Liver (tissue), 3 donors: Measurements from ENCODE around the gene NUDT16.

ENCODE experiments used
- JUND ChIP-seq, 2 donors: IDR thresholded peaks; 2 replicates each; pipeline ENCODE4 v1.6.1; 2016; ENCODE audit warnings: antibody characterized with exemption in 2 of 2
- RAD21 ChIP-seq, 2 donors: IDR thresholded peaks; 2 replicates each; pipeline ENCODE4 v1.6.1; 2016; ENCODE audit warnings: antibody characterized with exemption in 2 of 2, mild to moderate bottlenecking in 2 of 2
- TF ChIP-seq, protein P1 (sequence below): fragments of 150-350 bp; IDR thresholded peaks from 2 replicates; pipeline ENCODE4 v1.5.1; 2017; ENCODE audit warnings: improper control_type of control experiment, low read depth, low read length; ENCODE audit not compliant: missing input control
- TF ChIP-seq, protein P2 (sequence below): IDR thresholded peaks from 2 replicates; pipeline ENCODE4 v1.6.1; 2016; ENCODE audit warnings: antibody characterized with exemption, mild to moderate bottlenecking
- donor health status: healthy.
- donor health status: healthy.

DNA sequence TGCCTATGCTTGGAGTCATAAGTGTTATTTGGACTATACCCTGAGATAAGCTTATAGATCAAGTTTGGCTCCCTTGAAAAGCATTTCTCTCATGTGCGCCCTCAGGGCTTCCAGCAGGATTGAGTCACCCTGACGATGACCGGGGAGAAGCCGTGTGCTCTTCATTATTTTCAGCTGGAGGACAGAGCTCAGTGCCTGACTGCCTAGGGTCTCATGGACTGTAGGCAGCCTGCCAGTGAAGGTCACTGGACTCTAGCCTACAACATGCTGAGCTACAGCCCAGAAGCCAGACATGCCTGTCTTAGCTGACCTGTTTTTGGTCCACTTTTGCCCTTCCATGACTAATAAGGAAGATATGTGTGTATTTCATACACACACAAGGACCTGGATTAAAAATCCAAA is 31.6 kb upstream of the NUDT16 start:
- TF ChIP-seq RAD21 (IDR thresholded peaks at IDR 0.05) (peak in 1 of 2 donors; percentile 5), JUND (IDR thresholded peaks at IDR 0.05) (peak; percentile 64 to 70)
- TF ChIP-seq, protein P1, sequence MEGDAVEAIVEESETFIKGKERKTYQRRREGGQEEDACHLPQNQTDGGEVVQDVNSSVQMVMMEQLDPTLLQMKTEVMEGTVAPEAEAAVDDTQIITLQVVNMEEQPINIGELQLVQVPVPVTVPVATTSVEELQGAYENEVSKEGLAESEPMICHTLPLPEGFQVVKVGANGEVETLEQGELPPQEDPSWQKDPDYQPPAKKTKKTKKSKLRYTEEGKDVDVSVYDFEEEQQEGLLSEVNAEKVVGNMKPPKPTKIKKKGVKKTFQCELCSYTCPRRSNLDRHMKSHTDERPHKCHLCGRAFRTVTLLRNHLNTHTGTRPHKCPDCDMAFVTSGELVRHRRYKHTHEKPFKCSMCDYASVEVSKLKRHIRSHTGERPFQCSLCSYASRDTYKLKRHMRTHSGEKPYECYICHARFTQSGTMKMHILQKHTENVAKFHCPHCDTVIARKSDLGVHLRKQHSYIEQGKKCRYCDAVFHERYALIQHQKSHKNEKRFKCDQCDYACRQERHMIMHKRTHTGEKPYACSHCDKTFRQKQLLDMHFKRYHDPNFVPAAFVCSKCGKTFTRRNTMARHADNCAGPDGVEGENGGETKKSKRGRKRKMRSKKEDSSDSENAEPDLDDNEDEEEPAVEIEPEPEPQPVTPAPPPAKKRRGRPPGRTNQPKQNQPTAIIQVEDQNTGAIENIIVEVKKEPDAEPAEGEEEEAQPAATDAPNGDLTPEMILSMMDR = no peak
- TF ChIP-seq, protein P2, sequence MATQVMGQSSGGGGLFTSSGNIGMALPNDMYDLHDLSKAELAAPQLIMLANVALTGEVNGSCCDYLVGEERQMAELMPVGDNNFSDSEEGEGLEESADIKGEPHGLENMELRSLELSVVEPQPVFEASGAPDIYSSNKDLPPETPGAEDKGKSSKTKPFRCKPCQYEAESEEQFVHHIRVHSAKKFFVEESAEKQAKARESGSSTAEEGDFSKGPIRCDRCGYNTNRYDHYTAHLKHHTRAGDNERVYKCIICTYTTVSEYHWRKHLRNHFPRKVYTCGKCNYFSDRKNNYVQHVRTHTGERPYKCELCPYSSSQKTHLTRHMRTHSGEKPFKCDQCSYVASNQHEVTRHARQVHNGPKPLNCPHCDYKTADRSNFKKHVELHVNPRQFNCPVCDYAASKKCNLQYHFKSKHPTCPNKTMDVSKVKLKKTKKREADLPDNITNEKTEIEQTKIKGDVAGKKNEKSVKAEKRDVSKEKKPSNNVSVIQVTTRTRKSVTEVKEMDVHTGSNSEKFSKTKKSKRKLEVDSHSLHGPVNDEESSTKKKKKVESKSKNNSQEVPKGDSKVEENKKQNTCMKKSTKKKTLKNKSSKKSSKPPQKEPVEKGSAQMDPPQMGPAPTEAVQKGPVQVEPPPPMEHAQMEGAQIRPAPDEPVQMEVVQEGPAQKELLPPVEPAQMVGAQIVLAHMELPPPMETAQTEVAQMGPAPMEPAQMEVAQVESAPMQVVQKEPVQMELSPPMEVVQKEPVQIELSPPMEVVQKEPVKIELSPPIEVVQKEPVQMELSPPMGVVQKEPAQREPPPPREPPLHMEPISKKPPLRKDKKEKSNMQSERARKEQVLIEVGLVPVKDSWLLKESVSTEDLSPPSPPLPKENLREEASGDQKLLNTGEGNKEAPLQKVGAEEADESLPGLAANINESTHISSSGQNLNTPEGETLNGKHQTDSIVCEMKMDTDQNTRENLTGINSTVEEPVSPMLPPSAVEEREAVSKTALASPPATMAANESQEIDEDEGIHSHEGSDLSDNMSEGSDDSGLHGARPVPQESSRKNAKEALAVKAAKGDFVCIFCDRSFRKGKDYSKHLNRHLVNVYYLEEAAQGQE = no peak
